HG02798 (cell line): ENCODE results near the gene IVL.

Experiments used
- ATAC-seq: cut with Tn5 transposase; IDR thresholded peaks from one replicate; pipeline ENCODE4 v1.9.1; 2021; ENCODE audit warnings: mild to moderate bottlenecking; ENCODE audit not compliant: unreplicated experiment, poor library complexity

IVL gene

GRCh38 chr1:152942161-152942560 lies 33.8 kb downstream of the IVL start:
- no peak for ATAC-seq

- no peak for ATAC-seq
These were observed 37.9 kb downstream of the IVL start for GRCh38 chr1:152946248-152946647.

- no peak for ATAC-seq
These were observed 38.4 kb downstream of the IVL start, which contains the start of gene SPRR5 for GRCh38 chr1:152946651-152947256. SPRR5 (plus strand) TSS chr1:152947206; CDS start chr1:152948555, 1,349 bp downstream.

GRCh38 chr1:152951711-152952110 lies 43.4 kb downstream of the IVL start:
- ATAC-seq, result no peak

GRCh38 chr1:152953761-152954160 lies 45.4 kb downstream of the IVL start:
- no peak for ATAC-seq

- ATAC-seq, result no peak
These were observed 46.1 kb downstream of the IVL start for GRCh38 chr1:152954436-152954835.

- no peak for ATAC-seq
These were observed 49.2 kb downstream of the IVL start for GRCh38 chr1:152957561-152957960.

GRCh38 chr1:152959273-152959672 lies 50.9 kb downstream of the IVL start:
- no peak for ATAC-seq

- no peak for ATAC-seq
These were observed 51.6 kb downstream of the IVL start for GRCh38 chr1:152959801-152960451.

GRCh38 chr1:152960452-152961044 lies 52.2 kb downstream of the IVL start:
- ATAC-seq, result no peak
